NCI-H1048 (cell line): ENCODE results near the gene RPS21.
"Not testable (repeated sequence)": the region's sequence is repeated elsewhere in the genome, so short reads cannot be mapped to it uniquely, and the experiment has no call there.

Source experiments
- DNase-seq: peaks from one replicate; lab custom pipeline; 2025; lab: John Stamatoyannopoulos, UW

RPS21 gene

GRCh38 chr20:62365814-62366369 lies 21.0 kb upstream of the RPS21 start:
- no peak for DNase-seq

GRCh38 chr20:62366370-62367135 lies 20.4 kb upstream of the RPS21 start:
- DNase-seq = no peak

- DNase-seq = no peak
Measured at GRCh38 chr20:62367136-62367632, 19.7 kb upstream of the RPS21 start, which contains the start of gene LAMA5. Gene LAMA5, minus strand, starts transcription at chr20:62367312. Its CDS starts 67 bp downstream, at chr20:62367245.

- no peak for DNase-seq
Measured at GRCh38 chr20:62367633-62368391, 19.1 kb upstream of the RPS21 start.

GRCh38 chr20:62368392-62368975 lies 18.4 kb upstream of the RPS21 start:
- DNase-seq = no peak

- DNase-seq = no peak
Measured at GRCh38 chr20:62368976-62369814, 17.7 kb upstream of the RPS21 start.

GRCh38 chr20:62369815-62370114 lies 17.1 kb upstream of the RPS21 start:
- DNase-seq = no peak

- no peak for DNase-seq
Measured at GRCh38 chr20:62370115-62370806, 16.6 kb upstream of the RPS21 start.

- no peak for DNase-seq
Measured at GRCh38 chr20:62370807-62371587, 15.9 kb upstream of the RPS21 start.

GRCh38 chr20:62371588-62372041 lies 15.3 kb upstream of the RPS21 start:
- no peak for DNase-seq

- DNase-seq = no peak
Measured at GRCh38 chr20:62372042-62372993, 14.6 kb upstream of the RPS21 start.

- not testable (repeated sequence) for DNase-seq
Measured at GRCh38 chr20:62373631-62374179, 13.2 kb upstream of the RPS21 start.

- no peak for DNase-seq
Measured at GRCh38 chr20:62374331-62375152, 12.4 kb upstream of the RPS21 start.

- no peak for DNase-seq
Measured at GRCh38 chr20:62376112-62377063, 10.5 kb upstream of the RPS21 start.

GRCh38 chr20:62377064-62377461 lies 9.8 kb upstream of the RPS21 start:
- no peak for DNase-seq

- no peak for DNase-seq
Measured at GRCh38 chr20:62377615-62378178, 9.2 kb upstream of the RPS21 start.
